HepG2 (cell line): ENCODE measurements around the gene NAIF1. TPM values are rescaled to one million over a fixed set of nuclear protein-coding genes. Genes with fewer than 3 reads are reported as not detected.

ENCODE experiments used
- AGO1 ChIP-seq: fragments of 200-400 bp; formaldehyde crosslinking; IDR thresholded peaks from 2 replicates; pipeline ENCODE4 v1.6.1; 2017; ENCODE audit warnings: mild to moderate bottlenecking, low read depth, low read length, moderate library complexity; ENCODE audit not compliant: poor library complexity, severe bottlenecking
- CTCF ChIP-seq: sonication (generic); formaldehyde crosslinking; IDR thresholded peaks from 2 replicates; pipeline ENCODE4 v1.5.0; 2020; ENCODE audit warnings: mild to moderate bottlenecking, missing genetic modification reagents, moderate library complexity
- GLI4 ChIP-seq: sonication (generic); formaldehyde crosslinking; IDR thresholded peaks from 2 replicates; pipeline ENCODE4 v1.5.1; 2020; ENCODE audit warnings: missing genetic modification reagents, mild to moderate bottlenecking, moderate library complexity, borderline replicate concordance
- HHEX ChIP-seq: IDR thresholded peaks from 2 replicates; pipeline ENCODE4 v1.6.1; 2016; ENCODE audit warnings: control low read depth
- MAFG ChIP-seq: sonication (generic); formaldehyde crosslinking; IDR thresholded peaks from 2 replicates; pipeline ENCODE4 v1.5.1; 2020; ENCODE audit warnings: mild to moderate bottlenecking, missing genetic modification reagents
- MATR3 ChIP-seq: sonication (generic); formaldehyde crosslinking; IDR thresholded peaks from 2 replicates; pipeline ENCODE4 v1.4.0; 2020; ENCODE audit warnings: missing genetic modification reagents
- MIER3 ChIP-seq: IDR thresholded peaks from 2 replicates; pipeline ENCODE4 v1.6.1; 2016; ENCODE audit warnings: missing compliant biosample characterization, borderline replicate concordance
- MYC ChIP-seq: sonication (generic); formaldehyde crosslinking; IDR thresholded peaks from 2 replicates; pipeline ENCODE4 v1.9.0; 2021; ENCODE audit warnings: missing genetic modification reagents, borderline replicate concordance
- SNAPC5 ChIP-seq: sonication (generic); formaldehyde crosslinking; IDR thresholded peaks from 2 replicates; pipeline ENCODE4 v1.8.1; 2023; ENCODE audit warnings: mild to moderate bottlenecking, missing genetic modification reagents, borderline replicate concordance
- STAG1 ChIP-seq: sonication (generic); formaldehyde crosslinking; IDR thresholded peaks from 2 replicates; pipeline ENCODE4 v1.4.0; 2020; ENCODE audit warnings: missing genetic modification reagents
- ZNF207 ChIP-seq: fragments of 450-650 bp; IDR thresholded peaks from 2 replicates; pipeline ENCODE4 v1.6.1; 2016; ENCODE audit warnings: antibody characterized with exemption, borderline replicate concordance
- ZNF644 ChIP-seq: IDR thresholded peaks from 2 replicates; pipeline ENCODE4 v1.6.1; 2016; ENCODE audit warnings: low read depth
- ZNF672 ChIP-seq: sonication (generic); formaldehyde crosslinking; IDR thresholded peaks from 2 replicates; pipeline ENCODE4 v1.8.1; 2022; ENCODE audit warnings: missing genetic modification reagents
- polyA plus RNA-seq, 8 experiments: library from polyadenylated mRNA; depleted of rRNA in 3 of 8; stranded (reverse) in 7 of 8; unstranded in 1 of 8; fragments of >200 nt; fragmentation: Illumina TruSeq in 4 of 8; extraction: Trizol in 4 of 8; gene quantifications; 2 replicates each; pipeline versions ENCODE4 v1.2.1 to v1.2.3, GENCODE V29; 2011 to 2016; ENCODE audit warnings: low read depth in 4 of 8, missing spikeins in 1 of 8, mixed read lengths in 1 of 8; ENCODE audit not compliant: insufficient read depth in 1 of 8
- total RNA-seq, 5 experiments: library from RNA; depleted of rRNA; stranded (reverse); fragments of >200 nt; fragmentation: Illumina TruSeq; extraction: Trizol; gene quantifications; 2 replicates each; pipeline ENCODE4 v1.2.3, GENCODE V29; 2016; ENCODE audit warnings: low read depth in 1 of 5
- TF ChIP-seq, protein P1 (sequence below): sonication (generic); formaldehyde crosslinking; IDR thresholded peaks from 2 replicates; pipeline ENCODE4 v1.5.0; 2020; ENCODE audit warnings: mild to moderate bottlenecking, missing genetic modification reagents
- TF ChIP-seq, protein P2 (sequence below): sonication (generic); formaldehyde crosslinking; IDR thresholded peaks from 2 replicates; pipeline ENCODE4 v1.9.0; 2022; ENCODE audit warnings: low read depth, missing genetic modification reagents
- TF ChIP-seq, protein P3 (sequence below): sonication (generic); formaldehyde crosslinking; IDR thresholded peaks from 2 replicates; pipeline ENCODE4 v1.9.0; 2021; ENCODE audit warnings: missing genetic modification reagents, borderline replicate concordance
- TF ChIP-seq, protein P4 (sequence below): IDR thresholded peaks from 2 replicates; pipeline ENCODE4 v1.6.1; 2012; ENCODE audit warnings: low read depth, low read length, improper control_type of control experiment
- TF ChIP-seq, protein P5 (sequence below): sonication (generic); formaldehyde crosslinking; IDR thresholded peaks from 2 replicates; pipeline ENCODE4 v1.5.0; 2020; ENCODE audit warnings: mild to moderate bottlenecking, missing genetic modification reagents

Gene NAIF1
- total and polyA plus RNA-seq, 2 of the 13 experiments (the other 11 are each of a cell fraction or from before 2014, with no cell fraction given) = 6.0 to 6.9 TPM

DNA sequence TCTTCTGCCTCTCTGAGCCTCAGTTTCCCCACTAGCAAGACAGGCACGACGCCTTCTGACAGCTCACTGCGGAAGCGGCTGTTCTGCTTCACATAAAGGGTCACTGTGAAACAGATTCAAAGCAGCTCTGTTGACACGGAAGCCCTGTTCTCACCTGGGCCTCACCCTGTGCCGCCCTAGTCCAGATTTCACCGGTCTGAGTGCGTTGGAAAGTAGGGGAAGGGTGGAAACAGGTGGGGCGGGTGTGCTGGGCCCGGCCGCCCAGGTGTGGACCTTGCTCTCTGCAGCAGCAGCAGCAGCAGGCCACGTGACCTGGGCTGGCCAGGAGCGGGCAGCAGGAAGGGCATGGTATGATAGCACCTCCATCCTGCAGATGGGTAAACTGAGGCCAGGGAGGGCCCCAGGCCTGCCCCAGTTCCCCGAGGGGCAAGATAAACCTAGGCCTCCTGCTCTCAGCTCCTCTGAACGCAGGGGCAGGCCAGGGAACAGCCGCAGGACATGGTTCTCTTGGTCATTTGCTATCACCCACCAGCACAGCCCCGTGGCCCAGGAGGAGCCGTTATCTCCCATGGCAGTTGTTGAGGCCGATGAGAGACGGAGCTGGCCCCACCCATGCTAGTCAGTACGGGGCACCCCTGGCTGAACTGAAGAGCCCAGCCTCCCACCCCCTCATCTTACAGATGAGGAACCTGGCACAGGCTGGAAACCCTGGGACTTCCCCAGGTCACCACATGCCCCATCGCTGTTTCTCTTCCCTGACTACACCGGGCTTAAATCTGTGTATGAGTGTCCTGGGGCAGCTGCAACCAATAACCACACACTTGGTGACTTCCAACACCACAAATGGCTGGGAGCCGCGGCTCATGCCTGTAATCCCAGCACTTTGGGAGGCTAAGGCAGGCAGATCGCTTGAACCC is 48.3 kb upstream of the NAIF1 start (continued):
- TF ChIP-seq, protein P1, sequence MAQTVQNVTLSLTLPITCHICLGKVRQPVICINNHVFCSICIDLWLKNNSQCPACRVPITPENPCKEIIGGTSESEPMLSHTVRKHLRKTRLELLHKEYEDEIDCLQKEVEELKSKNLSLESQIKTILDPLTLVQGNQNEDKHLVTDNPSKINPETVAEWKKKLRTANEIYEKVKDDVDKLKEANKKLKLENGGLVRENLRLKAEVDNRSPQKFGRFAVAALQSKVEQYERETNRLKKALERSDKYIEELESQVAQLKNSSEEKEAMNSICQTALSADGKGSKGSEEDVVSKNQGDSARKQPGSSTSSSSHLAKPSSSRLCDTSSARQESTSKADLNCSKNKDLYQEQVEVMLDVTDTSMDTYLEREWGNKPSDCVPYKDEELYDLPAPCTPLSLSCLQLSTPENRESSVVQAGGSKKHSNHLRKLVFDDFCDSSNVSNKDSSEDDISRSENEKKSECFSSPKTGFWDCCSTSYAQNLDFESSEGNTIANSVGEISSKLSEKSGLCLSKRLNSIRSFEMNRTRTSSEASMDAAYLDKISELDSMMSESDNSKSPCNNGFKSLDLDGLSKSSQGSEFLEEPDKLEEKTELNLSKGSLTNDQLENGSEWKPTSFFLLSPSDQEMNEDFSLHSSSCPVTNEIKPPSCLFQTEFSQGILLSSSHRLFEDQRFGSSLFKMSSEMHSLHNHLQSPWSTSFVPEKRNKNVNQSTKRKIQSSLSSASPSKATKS (CRISPR knock-in tag) = no peak
- TF ChIP-seq AGO1 (no peak), CTCF (CRISPR knock-in tag) (peak; percentile 41; the same call in 1 of the 2 replicates), MATR3 (CRISPR knock-in tag) (no peak), MIER3 (peak; percentile 94), SNAPC5 (CRISPR knock-in tag) (no peak; the same call in 1 of the 2 replicates), ZNF672 (CRISPR knock-in tag) (no peak), MAFG (CRISPR knock-in tag) (no peak), STAG1 (peak; percentile 26; the same call in 1 of the 2 replicates), ZNF644 (CRISPR knock-in tag) (0 out of 2 replicates have a peak, but pooled peaks have one; percentile 56), HHEX (CRISPR knock-in tag) (peak; percentile 75), GLI4 (no peak), ZNF207 (no peak), MYC (CRISPR knock-in tag) (peak; percentile 78; the same call in 1 of the 2 replicates)
- TF ChIP-seq, protein P2, sequence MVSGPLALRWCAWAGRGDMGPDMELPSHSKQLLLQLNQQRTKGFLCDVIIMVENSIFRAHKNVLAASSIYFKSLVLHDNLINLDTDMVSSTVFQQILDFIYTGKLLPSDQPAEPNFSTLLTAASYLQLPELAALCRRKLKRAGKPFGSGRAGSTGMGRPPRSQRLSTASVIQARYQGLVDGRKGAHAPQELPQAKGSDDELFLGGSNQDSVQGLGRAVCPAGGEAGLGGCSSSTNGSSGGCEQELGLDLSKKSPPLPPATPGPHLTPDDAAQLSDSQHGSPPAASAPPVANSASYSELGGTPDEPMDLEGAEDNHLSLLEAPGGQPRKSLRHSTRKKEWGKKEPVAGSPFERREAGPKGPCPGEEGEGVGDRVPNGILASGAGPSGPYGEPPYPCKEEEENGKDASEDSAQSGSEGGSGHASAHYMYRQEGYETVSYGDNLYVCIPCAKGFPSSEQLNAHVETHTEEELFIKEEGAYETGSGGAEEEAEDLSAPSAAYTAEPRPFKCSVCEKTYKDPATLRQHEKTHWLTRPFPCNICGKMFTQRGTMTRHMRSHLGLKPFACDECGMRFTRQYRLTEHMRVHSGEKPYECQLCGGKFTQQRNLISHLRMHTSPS (CRISPR knock-in tag) = peak; percentile 97
- TF ChIP-seq, protein P3, sequence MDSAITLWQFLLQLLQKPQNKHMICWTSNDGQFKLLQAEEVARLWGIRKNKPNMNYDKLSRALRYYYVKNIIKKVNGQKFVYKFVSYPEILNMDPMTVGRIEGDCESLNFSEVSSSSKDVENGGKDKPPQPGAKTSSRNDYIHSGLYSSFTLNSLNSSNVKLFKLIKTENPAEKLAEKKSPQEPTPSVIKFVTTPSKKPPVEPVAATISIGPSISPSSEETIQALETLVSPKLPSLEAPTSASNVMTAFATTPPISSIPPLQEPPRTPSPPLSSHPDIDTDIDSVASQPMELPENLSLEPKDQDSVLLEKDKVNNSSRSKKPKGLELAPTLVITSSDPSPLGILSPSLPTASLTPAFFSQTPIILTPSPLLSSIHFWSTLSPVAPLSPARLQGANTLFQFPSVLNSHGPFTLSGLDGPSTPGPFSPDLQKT (CRISPR knock-in tag) = no peak
- TF ChIP-seq, protein P4, sequence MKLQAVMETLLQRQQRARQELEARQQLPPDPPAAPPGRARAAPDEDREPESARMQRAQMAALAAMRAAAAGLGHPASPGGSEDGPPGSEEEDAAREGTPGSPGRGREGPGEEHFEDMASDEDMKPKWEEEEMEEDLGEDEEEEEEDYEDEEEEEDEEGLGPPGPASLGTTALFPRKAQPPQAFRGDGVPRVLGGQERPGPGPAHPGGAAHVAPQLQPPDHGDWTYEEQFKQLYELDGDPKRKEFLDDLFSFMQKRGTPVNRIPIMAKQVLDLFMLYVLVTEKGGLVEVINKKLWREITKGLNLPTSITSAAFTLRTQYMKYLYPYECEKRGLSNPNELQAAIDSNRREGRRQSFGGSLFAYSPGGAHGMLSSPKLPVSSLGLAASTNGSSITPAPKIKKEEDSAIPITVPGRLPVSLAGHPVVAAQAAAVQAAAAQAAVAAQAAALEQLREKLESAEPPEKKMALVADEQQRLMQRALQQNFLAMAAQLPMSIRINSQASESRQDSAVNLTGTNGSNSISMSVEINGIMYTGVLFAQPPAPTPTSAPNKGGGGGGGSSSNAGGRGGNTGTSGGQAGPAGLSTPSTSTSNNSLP = no peak
- TF ChIP-seq, protein P5, sequence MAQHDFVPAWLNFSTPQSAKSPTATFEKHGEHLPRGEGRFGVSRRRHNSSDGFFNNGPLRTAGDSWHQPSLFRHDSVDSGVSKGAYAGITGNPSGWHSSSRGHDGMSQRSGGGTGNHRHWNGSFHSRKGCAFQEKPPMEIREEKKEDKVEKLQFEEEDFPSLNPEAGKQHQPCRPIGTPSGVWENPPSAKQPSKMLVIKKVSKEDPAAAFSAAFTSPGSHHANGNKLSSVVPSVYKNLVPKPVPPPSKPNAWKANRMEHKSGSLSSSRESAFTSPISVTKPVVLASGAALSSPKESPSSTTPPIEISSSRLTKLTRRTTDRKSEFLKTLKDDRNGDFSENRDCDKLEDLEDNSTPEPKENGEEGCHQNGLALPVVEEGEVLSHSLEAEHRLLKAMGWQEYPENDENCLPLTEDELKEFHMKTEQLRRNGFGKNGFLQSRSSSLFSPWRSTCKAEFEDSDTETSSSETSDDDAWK (CRISPR knock-in tag) = no peak
